Fibroblast of villous mesenchyme (primary cell): ENCODE measurements around the gene CDH18. TPM values are rescaled to one million over a fixed set of nuclear protein-coding genes. Genes with fewer than 3 reads are reported as not detected.

Experiments
- DNase-seq: peaks from one replicate; pipeline ENCODE4 v3.0.0-alpha.2; 2010; ENCODE audit warnings: low read depth
- H3K4me3 ChIP-seq: 2 replicates; pipeline ENCODE4 v1.5.1; 2011; ENCODE audit warnings: low read depth, mild to moderate bottlenecking, low read length
- CTCF ChIP-seq: IDR thresholded peaks from 2 replicates; pipeline ENCODE4 v1.5.1; 2012; ENCODE audit warnings: low read depth, mild to moderate bottlenecking, low read length; ENCODE audit not compliant: insufficient read depth
- total RNA-seq: library from RNA; depleted of rRNA; stranded (reverse); fragments of >200 nt; gene quantifications from 2 replicates; pipeline ENCODE4 v1.2.3, GENCODE V29; 2012

CDH18 gene
- total RNA-seq, 1 donor: 0.43 TPM

- TF ChIP-seq CTCF: no peak
- DNase-seq: no peak
- no peak overlapping the region for H3K4me3 ChIP-seq
Measured at GRCh38 chr5:19880458-19880857, 107.5 kb downstream of the CDH18 start.

GRCh38 chr5:19874811-19875210 is 113.2 kb downstream of the CDH18 start:
- H3K4me3 ChIP-seq: no peak overlapping the region
- no peak for DNase-seq
- TF ChIP-seq CTCF: no peak

GRCh38 chr5:19866090-19866450 is 121.9 kb downstream of the CDH18 start:
- no peak overlapping the region for H3K4me3 ChIP-seq
- no peak for TF ChIP-seq CTCF
- DNase-seq: no peak

- H3K4me3 ChIP-seq: no peak overlapping the region
- no peak for DNase-seq
- no peak for TF ChIP-seq CTCF
Measured at GRCh38 chr5:19865336-19866089, 122.5 kb downstream of the CDH18 start.

- no peak for TF ChIP-seq CTCF
- no peak overlapping the region for H3K4me3 ChIP-seq
Measured at GRCh38 chr5:19862711-19863110, 125.3 kb downstream of the CDH18 start.

GRCh38 chr5:19859020-19859419 is 129.0 kb downstream of the CDH18 start:
- no peak for TF ChIP-seq CTCF
- no peak for DNase-seq

More at GRCh38 chr5:19862711-19863110, 125.3 kb downstream of the CDH18 start:
- DNase-seq: no peak

GRCh38 chr5:19855931-19856330 is 132.1 kb downstream of the CDH18 start:
- no peak overlapping the region for H3K4me3 ChIP-seq
- DNase-seq: peak; percentile 44
- no peak for TF ChIP-seq CTCF

More at GRCh38 chr5:19859020-19859419, 129.0 kb downstream of the CDH18 start:
- H3K4me3 ChIP-seq: no peak overlapping the region
